ENCODE data around the gene CHL1.

CHL1 gene

DNA sequence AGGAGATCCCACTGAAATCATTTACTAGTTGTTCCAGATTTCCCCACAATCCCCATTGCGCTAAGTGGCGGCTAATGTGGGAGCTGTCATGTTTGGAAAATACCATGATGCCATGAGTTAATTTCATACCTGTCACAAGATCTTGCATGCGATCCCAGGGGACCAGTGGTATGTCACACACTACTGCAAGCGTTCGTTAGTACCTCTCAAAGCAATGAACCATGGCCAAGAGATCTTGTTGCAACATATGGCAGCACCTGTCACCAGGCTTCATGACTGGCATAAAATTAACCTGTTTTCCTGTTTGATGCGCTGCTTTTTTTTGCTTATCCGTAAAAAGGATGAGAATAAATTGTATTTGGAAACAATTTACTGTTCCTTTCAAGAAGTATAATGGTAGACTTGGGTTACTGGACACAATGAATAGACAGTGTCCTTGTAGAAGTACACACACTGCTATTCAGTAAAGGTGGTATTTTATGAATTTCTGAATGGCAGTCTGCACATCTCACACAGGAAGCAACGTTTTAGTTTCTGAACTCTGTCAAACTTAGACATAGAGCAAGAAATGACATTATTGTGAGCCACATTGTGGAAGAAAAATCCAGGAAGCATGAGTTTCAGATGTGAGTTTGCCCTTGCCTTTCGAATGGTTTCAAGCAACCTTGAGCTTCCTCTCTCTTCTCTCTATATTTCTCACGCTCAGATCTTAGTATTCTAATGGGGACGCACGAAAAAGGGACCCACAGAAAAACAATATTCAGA, 81.9 kb downstream of the CHL1 start:
- H4K91ac ChIP-seq (ENCODE audit: low read depth, low read length) = no peak overlapping the region
- no peak overlapping the region for H3K18ac ChIP-seq (ENCODE audit: low read length)
- no peak overlapping the region for H4K8ac ChIP-seq (ENCODE audit: low read depth, low read length)
- no peak for DNase-seq
- H3K4me1 ChIP-seq (ENCODE audit: control insufficient read depth in 1 of 2, insufficient read depth in 2 of 2, low read length in 2 of 2) = no peaks in the 10 kb centered on the region
- H3K27me3 ChIP-seq (ENCODE audit: insufficient read depth, low read length) = no peaks in the 10 kb centered on the region
- no peak overlapping the region for H4K12ac ChIP-seq (ENCODE audit: low read depth, low read length)
- no peak overlapping the region for H3K4me3 ChIP-seq (ENCODE audit: low read depth, low read length)
- H2BK120ac ChIP-seq (ENCODE audit: insufficient read depth, low read length, poor library complexity) = no peak overlapping the region
- H2AK5ac ChIP-seq (ENCODE audit: low read length) = no peak overlapping the region
- no peak overlapping the region for H3K23ac ChIP-seq (ENCODE audit: low read length)
- no peak overlapping the region for H2AFZ ChIP-seq (ENCODE audit: insufficient read depth, low read length, poor library complexity)
- H2BK5ac ChIP-seq (ENCODE audit: low read depth, low read length, poor library complexity) = no peak overlapping the region
- no peak overlapping the region for H3K14ac ChIP-seq (ENCODE audit: low read length)
- no peak overlapping the region for H3K4me2 ChIP-seq (ENCODE audit: low read length)
- H2BK12ac ChIP-seq (ENCODE audit: low read length) = no peak overlapping the region
- no peaks in the 10 kb centered on the region for H3K9me3 ChIP-seq (ENCODE audit: insufficient read depth, low read depth, low read length)
- H3K4ac ChIP-seq (ENCODE audit: low read depth, low read length) = no peak overlapping the region
- WGBS (ENCODE audit: extremely low coverage, insufficient coverage, insufficient read length) = no CpG with 5 or more reads among the region's 12 CpGs
- no peaks in the 10 kb centered on the region for H3K79me2 ChIP-seq (ENCODE audit: control insufficient read depth, insufficient read depth, low read length, poor library complexity)
- no peak overlapping the region for H3K9ac ChIP-seq (ENCODE audit: low read length)
- H3K27ac ChIP-seq (ENCODE audit: low read depth, low read length) = no peak overlapping the region
- no peaks in the 10 kb centered on the region for H3K36me3 ChIP-seq (ENCODE audit: control insufficient read depth in 1 of 2, insufficient read depth in 2 of 2, low read length in 2 of 2)
- no peaks in the 10 kb centered on the region for H3K79me1 ChIP-seq (ENCODE audit: low read length)

- WGBS (ENCODE audit: extremely low coverage, insufficient coverage, insufficient read length) = no CpG with 5 or more reads among the region's 1 CpG
- Histone ChIP-seq H3K4me3 (ENCODE audit: low read depth, low read length) (no peak overlapping the region), H3K4me1 (ENCODE audit: control insufficient read depth in 1 of 2, insufficient read depth in 2 of 2, low read length in 2 of 2) (no peaks in the 10 kb centered on the region), H3K27me3 (ENCODE audit: insufficient read depth, low read length) (no peaks in the 10 kb centered on the region), H3K27ac (ENCODE audit: low read depth, low read length) (no peak overlapping the region), H3K14ac (ENCODE audit: low read length) (no peak overlapping the region), H4K91ac (ENCODE audit: low read depth, low read length) (no peak overlapping the region), H3K23ac (ENCODE audit: low read length) (no peak overlapping the region), H4K12ac (ENCODE audit: low read depth, low read length) (no peak overlapping the region), H3K79me2 (ENCODE audit: control insufficient read depth, insufficient read depth, low read length, poor library complexity) (no peaks in the 10 kb centered on the region), H3K4ac (ENCODE audit: low read depth, low read length) (no peak overlapping the region), H3K9me3 (ENCODE audit: insufficient read depth, low read depth, low read length) (no peaks in the 10 kb centered on the region), H2AK5ac (ENCODE audit: low read length) (no peak overlapping the region), H3K18ac (ENCODE audit: low read length) (no peak overlapping the region), H3K36me3 (ENCODE audit: control insufficient read depth in 1 of 2, insufficient read depth in 2 of 2, low read length in 2 of 2) (no peaks in the 10 kb centered on the region), H3K4me2 (ENCODE audit: low read length) (no peak overlapping the region), H2AFZ (ENCODE audit: insufficient read depth, low read length, poor library complexity) (no peak overlapping the region), H2BK120ac (ENCODE audit: insufficient read depth, low read length, poor library complexity) (no peak overlapping the region), H4K8ac (ENCODE audit: low read depth, low read length) (no peak overlapping the region), H2BK5ac (ENCODE audit: low read depth, low read length, poor library complexity) (no peak overlapping the region), H2BK12ac (ENCODE audit: low read length) (no peak overlapping the region), H3K9ac (ENCODE audit: low read length) (no peak overlapping the region), H3K79me1 (ENCODE audit: low read length) (no peaks in the 10 kb centered on the region)
- DNase-seq = no peak
Measured at GRCh38 chr3:279325-279724, 82.8 kb downstream of the CHL1 start.

- no peaks in the 10 kb centered on the region for H3K79me2 ChIP-seq (ENCODE audit: control insufficient read depth, insufficient read depth, low read length, poor library complexity)
Measured at GRCh38 chr3:280681-281080, 84.1 kb downstream of the CHL1 start.

DNA sequence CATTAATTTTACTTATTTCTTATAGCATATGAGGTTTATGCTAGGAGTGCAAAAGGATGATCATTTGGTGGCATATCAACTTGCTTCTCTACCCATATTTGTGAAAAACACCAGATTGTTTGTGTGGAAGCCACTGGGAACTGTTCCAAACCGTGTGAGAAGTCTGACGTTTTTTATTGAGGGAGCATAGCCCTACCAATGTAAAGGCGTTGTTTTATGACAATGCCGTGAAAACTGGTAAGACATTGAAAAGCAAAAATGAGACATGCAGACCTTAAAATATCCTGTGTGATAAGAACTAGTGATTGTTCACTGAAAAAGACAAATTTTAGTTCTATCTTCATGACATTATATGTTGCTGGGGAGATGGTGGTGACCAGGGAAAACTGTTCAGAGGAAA, 87.8 kb downstream of the CHL1 start:
- Histone ChIP-seq H3K27me3 (ENCODE audit: insufficient read depth, low read length) (no peaks in the 10 kb centered on the region), H3K4me2 (ENCODE audit: low read length) (no peak overlapping the region), H3K9me3 (ENCODE audit: insufficient read depth, low read depth, low read length) (no peaks in the 10 kb centered on the region), H2BK12ac (ENCODE audit: low read length) (no peak overlapping the region), H3K4ac (ENCODE audit: low read depth, low read length) (no peak overlapping the region), H4K91ac (ENCODE audit: low read depth, low read length) (no peak overlapping the region), H3K4me3 (ENCODE audit: low read depth, low read length) (no peak overlapping the region), H3K18ac (ENCODE audit: low read length) (no peak overlapping the region), H3K23ac (ENCODE audit: low read length) (no peak overlapping the region), H4K8ac (ENCODE audit: low read depth, low read length) (no peak overlapping the region), H3K79me1 (ENCODE audit: low read length) (no peaks in the 10 kb centered on the region), H2AFZ (ENCODE audit: insufficient read depth, low read length, poor library complexity) (no peak overlapping the region), H3K14ac (ENCODE audit: low read length) (no peak overlapping the region), H3K79me2 (ENCODE audit: control insufficient read depth, insufficient read depth, low read length, poor library complexity) (no peaks in the 10 kb centered on the region), H2AK5ac (ENCODE audit: low read length) (no peak overlapping the region), H3K4me1 (ENCODE audit: control insufficient read depth in 1 of 2, insufficient read depth in 2 of 2, low read length in 2 of 2) (no peaks in the 10 kb centered on the region), H3K36me3 (ENCODE audit: control insufficient read depth in 1 of 2, insufficient read depth in 2 of 2, low read length in 2 of 2) (no peaks in the 10 kb centered on the region), H3K27ac (ENCODE audit: low read depth, low read length) (no peak overlapping the region), H2BK120ac (ENCODE audit: insufficient read depth, low read length, poor library complexity) (no peak overlapping the region), H4K12ac (ENCODE audit: low read depth, low read length) (no peak overlapping the region), H3K9ac (ENCODE audit: low read length) (no peak overlapping the region), H2BK5ac (ENCODE audit: low read depth, low read length, poor library complexity) (no peak overlapping the region)
- DNase-seq = no peak
- no CpG with 5 or more reads among the region's 4 CpGs for WGBS (ENCODE audit: extremely low coverage, insufficient coverage, insufficient read length)

More at GRCh38 chr3:280681-281080, 84.1 kb downstream of the CHL1 start:
- H3K27me3 ChIP-seq (ENCODE audit: insufficient read depth, low read length) = no peaks in the 10 kb centered on the region
- H3K9ac ChIP-seq (ENCODE audit: low read length) = no peak overlapping the region
- no peaks in the 10 kb centered on the region for H3K36me3 ChIP-seq (ENCODE audit: control insufficient read depth in 1 of 2, insufficient read depth in 2 of 2, low read length in 2 of 2)
- H2AFZ ChIP-seq (ENCODE audit: insufficient read depth, low read length, poor library complexity) = no peak overlapping the region
- H3K23ac ChIP-seq (ENCODE audit: low read length) = no peak overlapping the region
- no peak overlapping the region for H3K27ac ChIP-seq (ENCODE audit: low read depth, low read length)
- H4K91ac ChIP-seq (ENCODE audit: low read depth, low read length) = no peak overlapping the region
- no peak overlapping the region for H2AK5ac ChIP-seq (ENCODE audit: low read length)
- no peaks in the 10 kb centered on the region for H3K9me3 ChIP-seq (ENCODE audit: insufficient read depth, low read depth, low read length)
- H3K4me2 ChIP-seq (ENCODE audit: low read length) = no peak overlapping the region
- H3K4me1 ChIP-seq (ENCODE audit: control insufficient read depth in 1 of 2, insufficient read depth in 2 of 2, low read length in 2 of 2) = no peaks in the 10 kb centered on the region
- H4K12ac ChIP-seq (ENCODE audit: low read depth, low read length) = no peak overlapping the region
- H4K8ac ChIP-seq (ENCODE audit: low read depth, low read length) = no peak overlapping the region
- H3K4ac ChIP-seq (ENCODE audit: low read depth, low read length) = no peak overlapping the region
- H2BK12ac ChIP-seq (ENCODE audit: low read length) = no peak overlapping the region
- H3K4me3 ChIP-seq (ENCODE audit: low read depth, low read length) = no peak overlapping the region
- whole genome bisulfite sequencing (ENCODE audit: extremely low coverage, insufficient coverage, insufficient read length) = no CpG with 5 or more reads among the region's 2 CpGs
- no peak overlapping the region for H2BK5ac ChIP-seq (ENCODE audit: low read depth, low read length, poor library complexity)
- H3K79me1 ChIP-seq (ENCODE audit: low read length) = no peaks in the 10 kb centered on the region
- no peak overlapping the region for H2BK120ac ChIP-seq (ENCODE audit: insufficient read depth, low read length, poor library complexity)
- H3K18ac ChIP-seq (ENCODE audit: low read length) = no peak overlapping the region
- no peak for DNase-seq
- no peak overlapping the region for H3K14ac ChIP-seq (ENCODE audit: low read length)

All from trophoblast cell (in vitro differentiated cells and primary cell).